CD4-positive, alpha-beta T cell (primary cell): ENCODE data around the gene FAM216B. TPM values are rescaled to one million over a fixed set of nuclear protein-coding genes. Genes with fewer than 3 reads are reported as not detected.

Experiments
- ATAC-seq: fragments of 200-7000 bp; cut with Tn5 transposase; one replicate; pipeline ENCODE4 v1.10.0; 2022; ENCODE audit warnings: mild to moderate bottlenecking; ENCODE audit not compliant: poor library complexity
- CTCF ChIA-PET: fragments of 350-600 bp; sonication (Branson Sonifier 250); formaldehyde crosslinking; loops from one replicate; lab custom pipeline; 2021; ENCODE audit warnings: antibody characterized with exemption, inconsistent platforms; lab: Charles Lee
- POLR2A ChIA-PET: fragments of 350-600 bp; sonication (Branson Sonifier 250); formaldehyde crosslinking; loops from one replicate; lab custom pipeline; 2021; ENCODE audit warnings: antibody characterized with exemption, inconsistent platforms; lab: Charles Lee
- DNase-seq, 14 experiments: peaks; one replicate each; pipeline ENCODE4 v3.0.0-alpha.2; 2013 to 2020; ENCODE audit warnings: mixed read lengths in 2 of 14
- H3K27ac ChIP-seq, 2 donors: one replicate each; pipeline versions ENCODE4 v1.5.1 to v1.7.0; 2013; ENCODE audit warnings: low read length in 2 of 2, low read depth in 1 of 2, mild to moderate bottlenecking in 1 of 2
- H3K27me3 ChIP-seq, 2 experiments: 1 replicate in 1 of 2; 2 replicates in 1 of 2; pipeline versions ENCODE4 v1.6.1 to v1.7.0; 2013; ENCODE audit warnings: low read length in 2 of 2, control low read depth in 1 of 2, mild to moderate bottlenecking in 1 of 2, moderate library complexity in 1 of 2; ENCODE audit not compliant: insufficient read depth in 2 of 2, control insufficient read depth in 1 of 2
- H3K36me3 ChIP-seq: one replicate; pipeline ENCODE4 v1.6.1; 2013; ENCODE audit warnings: low read length, control low read depth; ENCODE audit not compliant: insufficient read depth
- H3K4me1 ChIP-seq: one replicate; pipeline ENCODE4 v1.6.1; 2013; ENCODE audit warnings: low read length, control low read depth; ENCODE audit not compliant: insufficient read depth
- H3K4me3 ChIP-seq: one replicate; pipeline ENCODE4 v1.5.1; 2013; ENCODE audit warnings: mild to moderate bottlenecking, low read length, moderate library complexity
- H3K9me3 ChIP-seq, 2 experiments: 1 replicate in 1 of 2; 2 replicates in 1 of 2; pipeline versions ENCODE4 v1.6.1 to v1.7.0; 2013; ENCODE audit warnings: low read length in 2 of 2, mild to moderate bottlenecking in 2 of 2, control low read depth in 1 of 2, moderate library complexity in 1 of 2; ENCODE audit not compliant: control insufficient read depth in 1 of 2, insufficient read depth in 1 of 2
- H3K27ac Mint-ChIP-seq: one replicate; pipeline ENCODE4 v1.8.0; 2020; ENCODE audit warnings: mixed read lengths
- H3K27me3 Mint-ChIP-seq: one replicate; pipeline ENCODE4 v1.8.0; 2021; ENCODE audit warnings: mixed read lengths
- H3K36me3 Mint-ChIP-seq: one replicate; pipeline ENCODE4 v1.8.0; 2021; ENCODE audit warnings: low read depth, mixed read lengths
- H3K4me1 Mint-ChIP-seq: one replicate; pipeline ENCODE4 v1.8.0; 2021; ENCODE audit warnings: low read depth, mixed read lengths
- H3K4me3 Mint-ChIP-seq: one replicate; pipeline ENCODE4 v1.8.0; 2020; ENCODE audit warnings: mild to moderate bottlenecking, mixed read lengths
- H3K9me3 Mint-ChIP-seq: one replicate; pipeline ENCODE4 v1.8.0; 2020; ENCODE audit warnings: mixed read lengths
- intact Hi-C, 2 experiments: fragments of 100-400 bp; cut with DNase I in 1 of 2; cut with micrococcal nuclease in 1 of 2; formaldehyde crosslinking; loops; one replicate each; pipeline versions ENCODE4 v1.15.1 to v1.9.0; 2023 to 2025; cut with DNase I, micrococcal nuclease
- total RNA-seq, 174 experiments: library from RNA in 2 of 174; stranded (reverse) in 2 of 174; gene quantifications; one replicate each; pipeline ENCODE4 v1.2.3 and lab custom pipeline; 2021 to 2026
- TF ChIP-seq, protein P1 (sequence below): fragments of 200-600 bp; IDR thresholded peaks from one replicate; pipeline ENCODE4 v1.8.0; 2022; ENCODE audit warnings: antibody characterized with exemption, mild to moderate bottlenecking

FAM216B gene
- total RNA-seq, 2 experiments from 2014 or later = not detected

GRCh38 chr13:42777467-42777866 is 3.9 kb upstream of the FAM216B start:
- CTCF ChIA-PET = no interaction called here
- Mint-ChIP-seq H3K36me3 (no peaks in the 10 kb centered on the region), H3K9me3 (peaks cover 7% of the 10 kb centered on the region), H3K4me3 (no peak overlapping the region), H3K4me1 (no peaks in the 10 kb centered on the region), H3K27me3 (peaks cover 69% of the 10 kb centered on the region), H3K27ac (no peak overlapping the region)
- H3K27ac ChIP-seq = no peak overlapping the region
- POLR2A ChIA-PET = interaction anchor here (0.6 kb wide), 1 partner anchor 778 kb away, joined by 6 read pairs; no protein-coding TSS in a partner anchor
- intact Hi-C loops = no loop called here
- DNase-seq (no peak), ATAC-seq (no peak)
- peaks cover 0 to 3% of the 10 kb centered on the region in 2 experiments for H3K27me3 ChIP-seq
- TF ChIP-seq, protein P1, sequence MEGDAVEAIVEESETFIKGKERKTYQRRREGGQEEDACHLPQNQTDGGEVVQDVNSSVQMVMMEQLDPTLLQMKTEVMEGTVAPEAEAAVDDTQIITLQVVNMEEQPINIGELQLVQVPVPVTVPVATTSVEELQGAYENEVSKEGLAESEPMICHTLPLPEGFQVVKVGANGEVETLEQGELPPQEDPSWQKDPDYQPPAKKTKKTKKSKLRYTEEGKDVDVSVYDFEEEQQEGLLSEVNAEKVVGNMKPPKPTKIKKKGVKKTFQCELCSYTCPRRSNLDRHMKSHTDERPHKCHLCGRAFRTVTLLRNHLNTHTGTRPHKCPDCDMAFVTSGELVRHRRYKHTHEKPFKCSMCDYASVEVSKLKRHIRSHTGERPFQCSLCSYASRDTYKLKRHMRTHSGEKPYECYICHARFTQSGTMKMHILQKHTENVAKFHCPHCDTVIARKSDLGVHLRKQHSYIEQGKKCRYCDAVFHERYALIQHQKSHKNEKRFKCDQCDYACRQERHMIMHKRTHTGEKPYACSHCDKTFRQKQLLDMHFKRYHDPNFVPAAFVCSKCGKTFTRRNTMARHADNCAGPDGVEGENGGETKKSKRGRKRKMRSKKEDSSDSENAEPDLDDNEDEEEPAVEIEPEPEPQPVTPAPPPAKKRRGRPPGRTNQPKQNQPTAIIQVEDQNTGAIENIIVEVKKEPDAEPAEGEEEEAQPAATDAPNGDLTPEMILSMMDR = no peak
- no peaks in the 10 kb centered on the region for H3K9me3 ChIP-seq
- no peaks in the 10 kb centered on the region for H3K36me3 ChIP-seq
- H3K4me3 ChIP-seq = no peak overlapping the region
- no peaks in the 10 kb centered on the region for H3K4me1 ChIP-seq

DNA sequence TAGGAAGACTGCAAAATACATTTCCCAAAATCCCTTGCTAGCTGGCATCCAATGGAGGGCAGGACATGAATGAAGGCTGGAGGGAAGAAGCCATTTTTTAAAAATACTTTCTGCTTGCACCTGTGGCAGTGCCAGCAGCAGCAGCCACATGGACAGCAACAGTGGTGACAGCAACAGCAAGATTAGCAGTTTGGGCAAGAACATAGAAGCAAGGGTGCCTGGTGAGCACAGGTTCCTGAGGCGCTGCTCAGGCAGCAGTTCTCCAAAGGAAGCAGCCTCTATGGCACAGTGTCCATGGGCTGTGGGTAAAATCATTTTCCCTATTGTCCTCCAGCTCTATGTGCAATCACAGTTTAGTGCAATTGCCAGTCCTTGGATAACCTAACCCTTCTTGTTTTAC is 1.3 kb upstream of the FAM216B start:
- peaks cover 2% of the 10 kb centered on the region for H3K9me3 Mint-ChIP-seq
- Histone ChIP-seq H3K27ac (no peak overlapping the region), H3K4me3 (no peak overlapping the region), H3K9me3 (no peaks in the 10 kb centered on the region), H3K4me1 (no peaks in the 10 kb centered on the region), H3K27me3 (peaks cover 0 to 3% of the 10 kb centered on the region in 2 experiments), H3K36me3 (no peaks in the 10 kb centered on the region)
- H3K27me3 Mint-ChIP-seq = peaks cover 52% of the 10 kb centered on the region
- ChIA-PET CTCF (no interaction called here), POLR2A (no interaction called here)
- ATAC-seq (no peak), DNase-seq (no peak)
- H3K27ac Mint-ChIP-seq = no peak overlapping the region
- no peaks in the 10 kb centered on the region for H3K36me3 Mint-ChIP-seq
- TF ChIP-seq, protein P1 = no peak
- intact Hi-C loops = no loop called here
- H3K4me3 Mint-ChIP-seq = no peak overlapping the region
- H3K4me1 Mint-ChIP-seq = no peaks in the 10 kb centered on the region

GRCh38 chr13:42786715-42787114 is 5.3 kb downstream of the FAM216B start:
- ATAC-seq (no peak), DNase-seq (no peak)
- Mint-ChIP-seq H3K4me1 (no peaks in the 10 kb centered on the region), H3K9me3 (no peaks in the 10 kb centered on the region), H3K4me3 (no peak overlapping the region), H3K36me3 (no peaks in the 10 kb centered on the region), H3K27me3 (peaks cover 3% of the 10 kb centered on the region), H3K27ac (no peak overlapping the region)
- H3K36me3 ChIP-seq = no peaks in the 10 kb centered on the region
- H3K4me1 ChIP-seq = no peaks in the 10 kb centered on the region
- H3K4me3 ChIP-seq = no peak overlapping the region
- H3K27me3 ChIP-seq = no peaks in the 10 kb centered on the region
- TF ChIP-seq, protein P1 = no peak
- H3K27ac ChIP-seq = no peak overlapping the region
- POLR2A ChIA-PET = no interaction called here
- intact Hi-C loops = no loop called here
- CTCF ChIA-PET = interaction anchor here (0.9 kb wide), 1 partner anchor 18 kb away, joined by 3 read pairs; no protein-coding TSS in a partner anchor
- H3K9me3 ChIP-seq = no peaks in the 10 kb centered on the region
